GM20000 (cell line): ENCODE results near the gene AHNAK2.

Experiments
- DNase-seq: peaks from one replicate; pipeline ENCODE4 v3.0.0; 2012; ENCODE audit warnings: low spot score
- TF ChIP-seq, protein P1 (sequence below): IDR thresholded peaks from 2 replicates; pipeline ENCODE4 v1.5.1; 2012; ENCODE audit warnings: mild to moderate bottlenecking, control low read depth; ENCODE audit errors: extremely low read depth, missing control alignments

The AHNAK2 gene

DNA sequence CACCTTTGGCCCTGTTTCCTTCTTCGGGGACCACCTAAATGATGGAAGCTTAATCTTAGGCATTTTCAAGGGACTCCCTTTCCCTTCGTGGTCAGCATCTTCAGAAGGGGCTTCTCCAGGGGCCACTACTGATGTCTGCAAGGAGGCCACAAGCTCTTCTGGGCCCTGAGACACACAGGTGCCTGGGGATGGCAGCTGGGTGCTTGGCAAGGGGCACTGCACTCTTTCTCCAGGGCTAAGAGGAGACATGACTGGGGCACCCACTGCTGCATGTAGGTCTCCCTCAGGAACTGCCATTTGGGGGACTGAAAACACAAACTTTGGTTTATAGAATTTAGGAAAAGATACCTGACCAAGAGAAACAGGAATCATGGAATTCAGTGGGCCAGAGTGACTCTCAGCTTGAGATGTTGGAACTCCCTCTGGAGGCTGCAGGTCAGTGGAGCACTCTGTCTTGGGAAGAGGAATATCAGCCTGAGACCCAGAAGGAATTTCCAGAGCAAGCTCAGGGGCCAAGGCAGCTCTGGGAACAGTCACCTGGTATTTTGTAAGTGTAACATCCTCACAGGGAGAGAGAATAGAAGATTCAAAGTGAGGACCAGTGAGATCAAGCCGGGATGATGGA is 37.5 kb downstream of the AHNAK2 start:
- peak; percentile 7 for DNase-seq
- TF ChIP-seq, protein P1, sequence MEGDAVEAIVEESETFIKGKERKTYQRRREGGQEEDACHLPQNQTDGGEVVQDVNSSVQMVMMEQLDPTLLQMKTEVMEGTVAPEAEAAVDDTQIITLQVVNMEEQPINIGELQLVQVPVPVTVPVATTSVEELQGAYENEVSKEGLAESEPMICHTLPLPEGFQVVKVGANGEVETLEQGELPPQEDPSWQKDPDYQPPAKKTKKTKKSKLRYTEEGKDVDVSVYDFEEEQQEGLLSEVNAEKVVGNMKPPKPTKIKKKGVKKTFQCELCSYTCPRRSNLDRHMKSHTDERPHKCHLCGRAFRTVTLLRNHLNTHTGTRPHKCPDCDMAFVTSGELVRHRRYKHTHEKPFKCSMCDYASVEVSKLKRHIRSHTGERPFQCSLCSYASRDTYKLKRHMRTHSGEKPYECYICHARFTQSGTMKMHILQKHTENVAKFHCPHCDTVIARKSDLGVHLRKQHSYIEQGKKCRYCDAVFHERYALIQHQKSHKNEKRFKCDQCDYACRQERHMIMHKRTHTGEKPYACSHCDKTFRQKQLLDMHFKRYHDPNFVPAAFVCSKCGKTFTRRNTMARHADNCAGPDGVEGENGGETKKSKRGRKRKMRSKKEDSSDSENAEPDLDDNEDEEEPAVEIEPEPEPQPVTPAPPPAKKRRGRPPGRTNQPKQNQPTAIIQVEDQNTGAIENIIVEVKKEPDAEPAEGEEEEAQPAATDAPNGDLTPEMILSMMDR, result no peak

- TF ChIP-seq, protein P1, result no peak
- no peak for DNase-seq
Observed at GRCh38 chr14:104939666-104940410, 38.3 kb downstream of the AHNAK2 start.

DNA sequence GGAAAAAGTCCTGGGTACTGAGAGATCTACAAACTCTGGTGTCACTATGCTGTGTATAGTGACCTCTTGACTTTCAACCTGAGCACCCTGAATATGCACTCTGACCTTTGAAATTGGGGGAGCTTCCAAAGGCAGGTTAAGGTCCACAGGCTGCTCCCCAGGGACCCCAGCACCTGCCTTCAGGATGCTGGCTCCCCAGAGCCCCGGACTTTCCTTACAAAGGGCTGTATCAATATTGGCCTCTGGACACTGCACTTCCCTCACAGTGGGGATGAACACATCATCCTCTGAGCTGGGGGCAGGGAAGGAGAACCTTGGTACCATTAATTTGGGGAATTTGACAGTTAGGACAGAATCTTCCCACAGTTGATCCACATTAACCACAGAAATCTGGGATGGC is 39.2 kb downstream of the AHNAK2 start:
- DNase-seq, result no peak
- TF ChIP-seq, protein P1, result no peak

GRCh38 chr14:104938436-104938835 is 39.7 kb downstream of the AHNAK2 start:
- DNase-seq, result no peak
- TF ChIP-seq, protein P1, result no peak

- TF ChIP-seq, protein P1, result no peak
- DNase-seq, result no peak
Observed at GRCh38 chr14:104937694-104938365, 40.3 kb downstream of the AHNAK2 start.

DNA sequence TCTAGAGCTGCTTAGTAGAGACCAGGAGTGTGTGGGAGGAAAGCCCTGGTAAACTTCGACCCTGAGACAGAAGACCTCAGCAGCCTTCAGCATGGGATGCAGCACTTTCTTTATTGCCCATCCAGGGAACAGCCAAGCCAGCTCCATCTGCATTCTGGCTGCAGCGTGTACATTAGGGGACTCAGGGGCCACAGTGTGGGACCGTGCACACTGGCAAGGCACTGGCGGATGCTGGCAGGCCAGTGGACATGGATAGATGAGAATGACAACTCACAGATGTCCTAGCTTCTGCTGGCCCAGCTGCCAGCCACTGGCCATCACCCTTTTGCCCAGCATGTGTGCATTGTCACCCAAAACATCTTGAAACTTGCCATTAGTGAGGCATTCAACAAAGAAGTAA is 41.0 kb downstream of the AHNAK2 start:
- DNase-seq, result peak; percentile 10
- TF ChIP-seq, protein P1, result no peak
